Measurements from ENCODE around the gene ADGRV1.
A peak's percentile ranks its signal among the peaks of the same experiment; 100 is the strongest.

- TF ChIP-seq EP300 (IDR thresholded peaks at IDR 0.05) (no peak), CTCF (IDR thresholded peaks at IDR 0.05) (no peak), POLR2A (IDR thresholded peaks at IDR 0.05) (no peak), POLR2AphosphoS5 (IDR thresholded peaks at IDR 0.05) (peak in 2 of 3 donors; percentile 10 to 27)
Observed at GRCh38 chr5:91072881-91073280, 514.3 kb downstream of the ADGRV1 start.

All from stomach (tissue), 4 donors.